Measurements from ENCODE around the gene EHD1.

DNA sequence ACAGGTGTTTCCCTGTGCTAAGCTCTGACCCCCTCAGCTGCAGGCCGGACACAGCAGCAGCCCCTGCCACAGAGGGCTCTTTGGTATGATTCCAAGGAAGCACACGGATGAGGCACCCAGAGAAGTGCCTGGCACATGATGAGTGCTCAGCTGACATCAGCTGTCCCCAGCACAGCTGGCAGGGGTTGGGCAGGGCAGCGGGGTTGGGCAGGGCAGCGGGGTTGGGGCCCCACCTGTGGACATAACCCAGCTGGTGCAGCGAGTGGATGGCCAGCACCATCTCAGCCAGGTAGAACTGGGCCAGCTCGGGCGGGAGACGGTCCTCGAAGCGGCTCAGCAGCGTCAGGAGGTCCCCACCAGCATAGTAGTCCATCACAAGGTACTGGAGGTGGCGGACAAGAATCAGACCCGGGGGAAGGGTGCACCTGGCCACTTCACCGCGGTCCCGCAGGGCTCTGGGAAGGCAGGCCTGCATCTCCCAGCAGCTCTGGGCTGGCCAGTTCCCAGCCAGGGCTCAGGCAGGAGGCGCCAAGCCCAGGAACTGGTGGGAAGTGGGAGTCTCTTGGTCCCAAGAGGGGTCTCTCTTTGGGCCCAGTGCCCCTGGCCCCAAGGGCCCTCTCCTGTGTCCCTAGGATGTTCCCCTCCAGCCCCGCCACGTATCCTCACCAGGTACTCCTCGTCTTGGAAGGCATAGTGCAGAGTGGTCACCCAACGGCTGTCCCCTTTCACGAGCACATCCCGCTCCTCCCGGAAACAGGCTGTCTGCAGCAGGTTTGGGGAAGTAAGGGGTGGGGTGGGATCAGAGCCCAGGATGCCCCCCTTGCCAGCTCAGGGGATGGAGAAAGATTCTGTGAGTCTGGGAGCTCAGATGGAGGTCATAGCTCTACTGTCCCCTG lies 38.3 kb downstream of the EHD1 start:
- TF ChIP-seq POLR2A (IDR thresholded peaks at IDR 0.05): no peak
- TF ChIP-seq, protein P1, sequence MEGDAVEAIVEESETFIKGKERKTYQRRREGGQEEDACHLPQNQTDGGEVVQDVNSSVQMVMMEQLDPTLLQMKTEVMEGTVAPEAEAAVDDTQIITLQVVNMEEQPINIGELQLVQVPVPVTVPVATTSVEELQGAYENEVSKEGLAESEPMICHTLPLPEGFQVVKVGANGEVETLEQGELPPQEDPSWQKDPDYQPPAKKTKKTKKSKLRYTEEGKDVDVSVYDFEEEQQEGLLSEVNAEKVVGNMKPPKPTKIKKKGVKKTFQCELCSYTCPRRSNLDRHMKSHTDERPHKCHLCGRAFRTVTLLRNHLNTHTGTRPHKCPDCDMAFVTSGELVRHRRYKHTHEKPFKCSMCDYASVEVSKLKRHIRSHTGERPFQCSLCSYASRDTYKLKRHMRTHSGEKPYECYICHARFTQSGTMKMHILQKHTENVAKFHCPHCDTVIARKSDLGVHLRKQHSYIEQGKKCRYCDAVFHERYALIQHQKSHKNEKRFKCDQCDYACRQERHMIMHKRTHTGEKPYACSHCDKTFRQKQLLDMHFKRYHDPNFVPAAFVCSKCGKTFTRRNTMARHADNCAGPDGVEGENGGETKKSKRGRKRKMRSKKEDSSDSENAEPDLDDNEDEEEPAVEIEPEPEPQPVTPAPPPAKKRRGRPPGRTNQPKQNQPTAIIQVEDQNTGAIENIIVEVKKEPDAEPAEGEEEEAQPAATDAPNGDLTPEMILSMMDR (IDR thresholded peaks at IDR 0.05): no peak

Data from testis (tissue), 2 donors.